Colonic mucosa (tissue), 4 donors: ENCODE data around the gene PDIA3. TPM values are rescaled to one million over a fixed set of nuclear protein-coding genes. Genes with fewer than 3 reads are reported as not detected.
A peak's percentile ranks its signal among the peaks of the same experiment; 100 is the strongest.

Experiments used
- DNase-seq: peaks from one replicate; pipeline ENCODE4 v3.0.0-alpha.2; 2020
- H3K27ac ChIP-seq: fragments of 200-600 bp; one replicate; pipeline ENCODE4 v1.8.0; 2021
- H3K27me3 ChIP-seq: fragments of 200-600 bp; one replicate; pipeline ENCODE4 v1.8.0; 2021
- H3K36me3 ChIP-seq: fragments of 200-600 bp; one replicate; pipeline ENCODE4 v1.8.0; 2021
- H3K4me1 ChIP-seq: fragments of 200-600 bp; one replicate; pipeline ENCODE4 v1.8.0; 2021; ENCODE audit warnings: mild to moderate bottlenecking
- H3K4me3 ChIP-seq: fragments of 200-600 bp; one replicate; pipeline ENCODE4 v1.8.0; 2021
- H3K9ac ChIP-seq, 2 donors: one replicate each; pipeline ENCODE4 v1.7.0; 2013; ENCODE audit warnings: control low read depth in 2 of 2, low read depth in 2 of 2, low read length in 2 of 2
- H3K9me3 ChIP-seq: fragments of 200-600 bp; one replicate; pipeline ENCODE4 v1.8.0; 2021
- CTCF ChIP-seq: fragments of 200-600 bp; IDR thresholded peaks from one replicate; pipeline ENCODE4 v1.8.0; 2022; ENCODE audit warnings: antibody characterized with exemption, mild to moderate bottlenecking
- intact Hi-C: fragments of 100-400 bp; cut with DNase I; formaldehyde crosslinking; loops from one replicate; pipeline ENCODE4 v1.14.1; 2022
- total RNA-seq, 2 donors: library from RNA; stranded (reverse); fragmentation: NEBNext Ultra II Directional in 1 of 2; extraction: Animal tissue kit (Norgen Biotek cat#: 25700) in 1 of 2; gene quantifications; one replicate each; pipeline ENCODE4 v1.2.1, GENCODE V29; 2021
- donor health status: healthy.
- donor health status: DM: no; HTN: no; CAD: no.
- donor health status: DM: no; HTN: no; CAD: no.

PDIA3 gene
- total RNA-seq, 2 donors from 2014 or later = 554 to 846 TPM

GRCh38 chr15:43775411-43775965, 29.2 kb downstream of the PDIA3 start:
- H3K9me3 ChIP-seq = no peaks in the 10 kb centered on the region
- intact Hi-C loops = no loop called here
- peak overlapping the region; percentile 66 for H3K4me3 ChIP-seq
- peaks cover 4% of the 10 kb centered on the region for H3K36me3 ChIP-seq
- H3K27ac ChIP-seq = peak overlapping the region; percentile 96
- TF ChIP-seq CTCF = peak; percentile 58
- H3K4me1 ChIP-seq = no peaks in the 10 kb centered on the region
- peak; percentile 95 for DNase-seq
- H3K9ac ChIP-seq = peak overlapping the region; percentile 78 to 95
- no peaks in the 10 kb centered on the region for H3K27me3 ChIP-seq

- Histone ChIP-seq H3K9ac (peak overlapping the region; percentile 78 to 95), H3K36me3 (peaks cover 4% of the 10 kb centered on the region), H3K27me3 (no peaks in the 10 kb centered on the region), H3K27ac (peak overlapping the region; percentile 96), H3K9me3 (no peaks in the 10 kb centered on the region), H3K4me3 (peak overlapping the region; percentile 66), H3K4me1 (no peaks in the 10 kb centered on the region)
- intact Hi-C loops = no loop called here
- DNase-seq = peak; percentile 62
- no peak for TF ChIP-seq CTCF
Observed at GRCh38 chr15:43776101-43776717, 30.0 kb downstream of the PDIA3 start.

- Histone ChIP-seq H3K4me3 (peak within 1 kb of the TSS; percentile 66), H3K9ac (peak within 1 kb of the TSS; percentile 78 to 95), H3K4me1 (no peaks in the 10 kb centered on the region), H3K36me3 (peaks cover 4% of the 10 kb centered on the region), H3K27me3 (no peaks in the 10 kb centered on the region), H3K9me3 (no peaks in the 10 kb centered on the region), H3K27ac (peak within 1 kb of the TSS; percentile 96)
- TF ChIP-seq CTCF = no peak
- DNase-seq = peak; percentile 92
- intact Hi-C loops = no loop called here
Observed at GRCh38 chr15:43776718-43777266, 30.6 kb downstream of the PDIA3 start, which contains the start of gene ELL3. Gene ELL3 (minus strand): TSS chr15:43776966. CDS start chr15:43776901, 65 bp downstream.

- Histone ChIP-seq H3K27me3 (no peaks in the 10 kb centered on the region), H3K9ac (peak overlapping the region; percentile 75 to 95), H3K27ac (peak overlapping the region; percentile 96), H3K9me3 (no peaks in the 10 kb centered on the region), H3K4me3 (peak overlapping the region; percentile 66), H3K4me1 (no peaks in the 10 kb centered on the region), H3K36me3 (peaks cover 4% of the 10 kb centered on the region)
- peak; percentile 89 for DNase-seq
- intact Hi-C loops = no loop called here
- TF ChIP-seq CTCF = peak; percentile 83
Observed at GRCh38 chr15:43777267-43777914, 31.2 kb downstream of the PDIA3 start.

- TF ChIP-seq CTCF = no peak
- H3K9me3 ChIP-seq = no peaks in the 10 kb centered on the region
- no peak overlapping the region for H3K9ac ChIP-seq
- no peak for DNase-seq
- no peaks in the 10 kb centered on the region for H3K27me3 ChIP-seq
- no peak overlapping the region for H3K4me3 ChIP-seq
- no peaks in the 10 kb centered on the region for H3K36me3 ChIP-seq
- intact Hi-C loops = no loop called here
- H3K27ac ChIP-seq = no peak overlapping the region
- H3K4me1 ChIP-seq = no peaks in the 10 kb centered on the region
Observed at GRCh38 chr15:43779016-43779415, 32.8 kb downstream of the PDIA3 start.
